GM13976 (cell line): ENCODE data around the gene RGS6.

Experiments used
- DNase-seq: peaks from one replicate; pipeline ENCODE4 v3.0.0; 2012; ENCODE audit warnings: low spot score
- in situ Hi-C: fragments of 300-500 bp; cut with MboI; formaldehyde crosslinking; loops from one replicate; pipeline ENCODE4 v1.12.0; 2022; ENCODE audit warnings: low sequenced_read_pairs, mixed read lengths, inconsistent platforms; ENCODE audit not compliant: unreplicated experiment
- TF ChIP-seq, protein P1 (sequence below): IDR thresholded peaks from 2 replicates; pipeline ENCODE4 v1.5.1; 2012; ENCODE audit warnings: borderline replicate concordance, mild to moderate bottlenecking; ENCODE audit not compliant: insufficient read depth; ENCODE audit errors: extremely low read depth, missing control alignments, control extremely low read depth

The RGS6 gene

DNA sequence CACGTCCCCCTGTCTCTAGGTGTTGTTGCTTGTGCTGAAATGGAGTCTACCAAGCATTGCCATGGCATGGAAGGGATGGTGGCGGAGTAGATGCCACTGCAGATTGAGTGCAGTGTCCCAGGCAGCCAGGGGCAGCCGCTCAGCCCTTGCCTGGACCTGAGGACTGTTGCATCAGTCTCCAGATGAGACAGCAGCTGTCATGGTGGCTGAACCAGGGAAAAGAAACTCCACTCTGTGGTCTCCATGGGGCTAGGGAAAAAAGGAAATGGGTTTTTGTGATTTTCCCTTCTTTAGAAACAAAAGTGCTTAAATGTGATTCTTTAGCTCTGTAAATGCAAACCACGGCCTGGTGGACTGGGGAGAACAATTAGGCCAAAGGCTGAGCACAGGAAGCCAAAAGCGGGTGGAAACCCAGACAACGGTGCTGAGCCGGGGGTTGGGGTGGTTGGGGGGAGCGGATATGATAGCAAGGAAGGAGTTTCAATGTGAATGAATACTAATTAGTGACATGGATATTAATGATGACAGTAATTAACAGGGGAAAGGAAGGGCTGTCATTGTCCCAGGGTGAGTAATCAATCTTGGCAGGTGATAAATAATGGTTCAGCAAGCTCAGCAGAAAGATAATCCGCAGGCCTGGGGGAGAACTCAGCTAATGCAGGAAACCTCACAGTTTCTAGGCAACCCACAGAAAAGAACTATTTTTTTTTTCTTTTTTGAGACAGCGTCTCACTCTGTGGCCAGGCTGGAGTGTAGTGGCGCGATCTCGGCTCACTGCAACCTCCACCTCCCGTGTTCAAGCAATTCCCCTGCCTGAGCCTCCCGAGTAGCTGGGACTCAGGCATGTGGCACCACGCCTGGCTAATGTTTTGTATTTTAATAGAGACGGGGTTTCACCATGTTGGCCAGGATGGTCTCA, 519.1 kb downstream of the RGS6 start:
- in situ Hi-C loops, result no loop called here
- peak; percentile 69 for DNase-seq
- TF ChIP-seq, protein P1, sequence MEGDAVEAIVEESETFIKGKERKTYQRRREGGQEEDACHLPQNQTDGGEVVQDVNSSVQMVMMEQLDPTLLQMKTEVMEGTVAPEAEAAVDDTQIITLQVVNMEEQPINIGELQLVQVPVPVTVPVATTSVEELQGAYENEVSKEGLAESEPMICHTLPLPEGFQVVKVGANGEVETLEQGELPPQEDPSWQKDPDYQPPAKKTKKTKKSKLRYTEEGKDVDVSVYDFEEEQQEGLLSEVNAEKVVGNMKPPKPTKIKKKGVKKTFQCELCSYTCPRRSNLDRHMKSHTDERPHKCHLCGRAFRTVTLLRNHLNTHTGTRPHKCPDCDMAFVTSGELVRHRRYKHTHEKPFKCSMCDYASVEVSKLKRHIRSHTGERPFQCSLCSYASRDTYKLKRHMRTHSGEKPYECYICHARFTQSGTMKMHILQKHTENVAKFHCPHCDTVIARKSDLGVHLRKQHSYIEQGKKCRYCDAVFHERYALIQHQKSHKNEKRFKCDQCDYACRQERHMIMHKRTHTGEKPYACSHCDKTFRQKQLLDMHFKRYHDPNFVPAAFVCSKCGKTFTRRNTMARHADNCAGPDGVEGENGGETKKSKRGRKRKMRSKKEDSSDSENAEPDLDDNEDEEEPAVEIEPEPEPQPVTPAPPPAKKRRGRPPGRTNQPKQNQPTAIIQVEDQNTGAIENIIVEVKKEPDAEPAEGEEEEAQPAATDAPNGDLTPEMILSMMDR, result no peak

DNA sequence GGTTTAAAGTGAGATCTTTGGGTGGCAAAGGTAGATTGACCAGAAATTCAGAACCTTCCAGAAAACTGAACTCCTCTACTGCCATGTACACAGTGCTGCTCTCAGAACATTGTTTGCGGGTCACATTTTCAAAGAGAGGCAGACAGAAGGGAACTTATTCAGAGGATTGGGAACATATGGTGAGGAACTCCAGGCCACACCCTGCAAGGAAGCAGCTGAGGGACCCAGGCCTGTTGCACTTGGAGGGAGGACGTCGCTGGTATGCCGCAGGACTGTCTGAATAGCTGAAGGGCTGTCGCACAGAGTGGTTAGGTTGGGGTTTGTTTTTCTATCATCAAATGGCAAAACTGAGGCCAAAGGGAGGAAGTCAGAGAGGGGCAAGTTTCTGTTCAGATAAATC, 520.5 kb downstream of the RGS6 start:
- TF ChIP-seq, protein P1, result no peak
- in situ Hi-C loops, result no loop called here
- DNase-seq, result no peak

DNA sequence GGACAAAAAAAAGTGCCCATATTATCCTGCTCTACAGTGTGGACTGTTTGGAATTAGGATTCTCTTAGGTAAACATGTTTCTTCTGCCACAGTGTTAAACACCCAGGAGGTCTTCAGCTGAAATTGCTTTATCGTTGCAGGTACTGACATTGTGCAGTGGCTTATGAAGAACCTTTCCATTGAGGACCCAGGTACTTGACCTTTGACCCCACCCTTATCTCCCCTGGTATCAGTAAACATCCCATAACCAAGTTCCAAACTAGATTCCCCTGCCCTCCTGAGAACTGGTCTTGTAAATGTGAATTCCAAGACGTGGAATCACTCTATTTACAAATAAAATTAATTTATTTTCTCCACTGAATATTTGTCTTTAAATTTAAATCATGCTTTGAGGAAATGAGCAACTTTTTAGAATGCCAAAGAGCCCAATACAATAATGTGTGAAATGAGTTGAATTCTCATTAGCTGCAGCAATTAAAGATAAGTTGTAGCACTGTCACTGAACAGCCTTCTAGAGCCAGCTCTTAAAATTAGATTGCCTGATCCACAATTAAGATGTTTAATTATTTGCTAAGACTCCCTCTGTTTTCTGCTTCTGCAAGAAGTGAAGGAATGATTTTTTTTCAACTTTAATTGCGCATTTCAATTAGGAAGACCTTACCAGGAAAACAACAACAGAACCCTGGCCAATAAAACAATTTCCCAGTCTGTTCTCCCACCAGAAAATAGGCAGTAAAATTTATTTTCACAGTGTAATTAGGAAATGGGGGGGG, 522.3 kb downstream of the RGS6 start:
- no peak for DNase-seq
- in situ Hi-C loops, result no loop called here
- TF ChIP-seq, protein P1, result no peak

DNA sequence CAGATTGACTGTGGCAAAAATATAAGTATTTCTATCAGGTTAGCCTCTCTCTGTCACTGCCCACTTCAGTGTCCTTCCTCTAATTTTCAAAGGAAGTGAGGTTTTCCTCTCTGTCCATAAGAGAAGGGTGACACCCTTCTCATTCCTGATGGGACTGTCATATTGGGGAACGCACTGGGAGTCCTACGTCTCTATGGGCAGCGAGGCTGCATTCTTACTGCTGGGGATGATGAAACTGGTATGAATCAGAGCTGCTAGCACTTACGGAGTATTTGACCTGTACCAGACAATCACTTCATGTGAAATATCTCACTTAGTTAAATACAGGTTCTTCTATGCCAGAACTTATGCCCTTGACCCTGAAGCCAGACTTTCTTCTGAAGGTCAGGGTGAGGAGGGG, 525.4 kb downstream of the RGS6 start:
- in situ Hi-C loops, result no loop called here
- TF ChIP-seq, protein P1, result no peak
- DNase-seq, result no peak

DNA sequence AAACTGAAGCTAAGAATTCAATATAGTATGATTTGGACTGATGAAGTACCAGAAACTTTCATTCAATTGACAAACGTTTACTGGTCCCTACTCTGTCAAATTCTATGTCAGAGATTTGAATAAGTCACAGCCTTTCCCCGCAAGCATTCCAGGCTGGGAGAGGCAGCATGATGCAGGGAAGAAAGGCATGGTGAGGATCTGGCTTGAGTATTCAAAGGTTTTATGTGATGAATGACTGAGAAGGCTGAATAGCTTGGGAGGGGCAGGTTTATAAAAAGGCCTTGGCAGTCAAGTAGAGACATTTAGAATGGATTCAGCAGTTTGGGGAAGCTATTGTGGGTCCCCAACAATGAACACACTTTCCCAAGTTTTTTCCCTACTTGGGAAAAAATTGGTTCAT, 529.8 kb downstream of the RGS6 start:
- TF ChIP-seq, protein P1, result no peak
- in situ Hi-C loops, result no loop called here
- DNase-seq, result no peak

DNA sequence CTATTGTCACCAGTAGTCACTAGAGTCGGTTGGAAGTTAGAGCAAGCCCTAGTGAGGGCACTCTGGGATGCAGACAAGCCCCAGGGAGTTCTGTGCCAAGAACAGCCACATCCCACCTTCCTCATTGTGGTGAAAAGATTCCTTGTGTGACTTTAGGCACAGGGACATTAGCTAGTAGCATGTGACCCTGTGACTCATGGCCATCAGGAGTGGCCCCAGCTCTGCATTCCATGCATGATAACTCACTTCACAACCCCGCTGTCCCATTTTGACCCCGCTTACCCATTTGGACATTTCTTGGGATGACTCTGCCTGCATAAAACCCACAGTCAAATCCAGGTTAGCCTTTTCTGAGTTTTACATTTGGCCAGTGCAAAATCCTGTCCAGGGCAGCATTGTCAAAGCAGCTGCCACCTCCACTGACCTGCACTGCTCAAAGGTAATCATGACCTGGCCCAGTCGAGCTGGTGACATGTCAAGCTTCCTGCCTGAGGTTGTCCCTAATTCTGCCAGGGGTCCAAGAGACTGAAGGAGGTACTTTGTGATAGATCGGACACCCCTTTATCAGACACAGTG, 531.1 kb downstream of the RGS6 start:
- in situ Hi-C loops, result no loop called here
- TF ChIP-seq, protein P1, result no peak
- DNase-seq, result no peak
